ENCODE measurements around the gene LHPP.

The LHPP gene

GRCh38 chr10:124550293-124551034, 88.8 kb downstream of the LHPP start:
- CTCF ChIA-PET: no interaction called here
- H3K27ac ChIP-seq (ENCODE audit: extremely low read depth, low read depth, low read length): no peak overlapping the region
- POLR2A ChIA-PET: no interaction called here

GRCh38 chr10:124551097-124551496, 89.5 kb downstream of the LHPP start:
- H3K4me1 ChIP-seq (ENCODE audit: control insufficient read depth, insufficient read depth, low read length): no peaks in the 10 kb centered on the region
- H3K4me3 ChIP-seq (ENCODE audit: low read depth, low read length): no peak overlapping the region
- POLR2A ChIA-PET: no interaction called here

More at GRCh38 chr10:124550293-124551034, 88.8 kb downstream of the LHPP start:
- TF ChIP-seq KLF8 (tag by site-specific recombination; IDR thresholded peaks at IDR 0.05) (no peak), EGR2 (tag by site-specific recombination; IDR thresholded peaks at IDR 0.05; ENCODE audit: low read depth) (peak; percentile 93), ZFHX2 (tag by site-specific recombination; conservative IDR thresholded peaks at IDR 0.05) (peak; percentile 77), KLF1 (tag by site-specific recombination; IDR thresholded peaks at IDR 0.05) (0 out of 2 replicates have a peak, but pooled peaks have one; percentile 28)
- Histone ChIP-seq H3K9me3 (ENCODE audit: control insufficient read depth, insufficient read depth, low read depth, low read length) (no peaks in the 10 kb centered on the region), H3K4me3 (ENCODE audit: low read depth, low read length) (no peak overlapping the region), H3K4me1 (ENCODE audit: control insufficient read depth, insufficient read depth, low read length) (no peaks in the 10 kb centered on the region), H3K36me3 (ENCODE audit: control insufficient read depth in 2 of 2, insufficient read depth in 1 of 2, low read length in 2 of 2) (no peaks in the 10 kb centered on the region)

GRCh38 chr10:124551755-124552154, 90.1 kb downstream of the LHPP start:
- POLR2A ChIA-PET: no interaction called here
- no peak for TF ChIP-seq ZNF202 (tag by site-specific recombination; IDR thresholded peaks at IDR 0.05; ENCODE audit: borderline replicate concordance)
- TF ChIP-seq ZNF645 (tag by site-specific recombination; IDR thresholded peaks at IDR 0.05): no peak
- TF ChIP-seq EGR2 (tag by site-specific recombination; IDR thresholded peaks at IDR 0.05; ENCODE audit: low read depth): no peak
- no peak for TF ChIP-seq BCL11A (tag by site-specific recombination; IDR thresholded peaks at IDR 0.05; ENCODE audit: low read depth)
- TF ChIP-seq ZNF513 (tag by site-specific recombination; IDR thresholded peaks at IDR 0.05): no peak
- TF ChIP-seq ZNF585B (tag by site-specific recombination; IDR thresholded peaks at IDR 0.05): no peak
- peak; percentile 32; the same call in 1 of the 2 replicates for TF ChIP-seq ZIC2 (tag by site-specific recombination; IDR thresholded peaks at IDR 0.05)
- no peak for TF ChIP-seq ZNF843 (tag by site-specific recombination; IDR thresholded peaks at IDR 0.05)
- no peak for TF ChIP-seq MZF1 (tag by site-specific recombination; IDR thresholded peaks at IDR 0.05; ENCODE audit: borderline replicate concordance)
- Histone ChIP-seq H3K27ac (ENCODE audit: extremely low read depth, low read depth, low read length) (no peak overlapping the region), H3K9me3 (ENCODE audit: control insufficient read depth, insufficient read depth, low read depth, low read length) (no peaks in the 10 kb centered on the region), H3K4me3 (ENCODE audit: low read depth, low read length) (no peak overlapping the region), H3K4me1 (ENCODE audit: control insufficient read depth, insufficient read depth, low read length) (no peaks in the 10 kb centered on the region), H3K36me3 (ENCODE audit: control insufficient read depth in 2 of 2, insufficient read depth in 1 of 2, low read length in 2 of 2) (no peaks in the 10 kb centered on the region)
- CTCF ChIA-PET: no interaction called here

More at GRCh38 chr10:124551097-124551496, 89.5 kb downstream of the LHPP start:
- TF ChIP-seq ZNF335 (tag by site-specific recombination; conservative IDR thresholded peaks at IDR 0.05) (no peak), ZNF112 (tag by site-specific recombination; IDR thresholded peaks at IDR 0.05) (no peak), ZNF133 (tag by site-specific recombination; IDR thresholded peaks at IDR 0.05) (no peak), OVOL3 (tag by site-specific recombination; IDR thresholded peaks at IDR 0.05) (no peak), WT1 (tag by site-specific recombination; IDR thresholded peaks at IDR 0.05) (no peak)
- no peaks in the 10 kb centered on the region for H3K36me3 ChIP-seq (ENCODE audit: control insufficient read depth in 2 of 2, insufficient read depth in 1 of 2, low read length in 2 of 2)
- CTCF ChIA-PET: no interaction called here
- no peak overlapping the region for H3K27ac ChIP-seq (ENCODE audit: extremely low read depth, low read depth, low read length)
- no peaks in the 10 kb centered on the region for H3K9me3 ChIP-seq (ENCODE audit: control insufficient read depth, insufficient read depth, low read depth, low read length)
